Activated naive CD4-positive, alpha-beta T cell treated with anti-CD3 and anti-CD28 coated beads, Interleukin-2, amount 50 U/mL, for 16 hours (primary cell): ENCODE results near the gene GPSM3.

Experiments
- DNase-seq: peaks from one replicate; pipeline ENCODE4 v3.0.0-alpha.2; 2020

Gene GPSM3

DNA sequence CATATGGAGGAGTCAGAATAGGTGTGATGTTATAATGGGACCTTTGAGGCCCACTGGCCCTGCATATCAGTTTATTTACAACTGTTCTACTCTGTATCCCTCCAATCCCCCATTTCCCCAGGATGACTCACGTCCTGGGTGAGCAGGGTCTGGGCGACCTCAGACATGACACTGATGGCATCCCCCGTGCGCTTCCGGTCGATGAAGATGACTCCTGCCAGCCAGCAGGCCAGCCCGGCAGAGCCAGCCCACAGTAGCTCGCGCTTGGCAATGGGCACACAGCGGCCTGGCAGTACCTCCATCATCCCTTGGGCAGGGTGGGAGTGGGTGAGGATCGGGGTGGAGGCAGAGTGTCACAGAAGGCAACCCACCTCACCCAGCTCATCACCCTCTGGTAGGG is 22.1 kb downstream of the GPSM3 start:
- no peak for DNase-seq

DNA sequence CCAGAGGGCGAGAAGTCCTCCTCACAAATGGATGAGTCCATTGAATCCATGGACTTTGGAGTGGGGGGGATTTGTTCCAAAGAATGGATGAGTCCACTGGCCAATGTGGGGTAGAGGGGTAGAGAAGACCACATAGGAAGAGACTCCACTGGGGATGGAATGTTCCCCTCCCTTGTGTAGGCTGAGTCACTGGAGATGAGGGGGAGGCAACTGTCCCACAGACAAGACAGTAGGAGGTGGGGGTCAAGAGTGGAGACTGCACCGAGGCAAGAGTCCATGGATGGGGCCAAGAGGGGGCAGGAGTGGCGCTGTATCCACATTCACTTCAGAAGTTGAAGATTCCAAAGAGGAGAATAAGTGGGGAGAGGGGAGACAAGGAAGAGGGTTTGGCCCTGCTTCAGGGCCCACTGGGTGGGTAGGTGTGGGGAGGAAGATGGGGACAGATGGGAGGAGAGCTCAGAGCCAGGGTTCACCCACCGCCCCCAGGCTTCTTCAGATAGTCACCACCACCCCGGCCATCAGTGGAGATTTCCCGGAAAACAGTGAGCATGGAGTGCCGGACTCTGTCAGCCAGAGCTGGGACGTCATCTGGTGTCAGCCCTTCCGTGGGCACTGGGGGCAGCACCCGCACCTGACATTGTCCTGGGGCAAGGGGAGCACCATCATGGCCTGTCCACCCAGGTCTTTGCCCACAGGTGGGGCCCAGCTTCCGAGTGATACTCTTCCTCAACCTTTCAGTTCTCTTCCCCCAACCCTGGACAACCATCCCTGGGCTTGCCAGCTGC is 23.4 kb downstream of the GPSM3 start:
- no peak for DNase-seq

DNA sequence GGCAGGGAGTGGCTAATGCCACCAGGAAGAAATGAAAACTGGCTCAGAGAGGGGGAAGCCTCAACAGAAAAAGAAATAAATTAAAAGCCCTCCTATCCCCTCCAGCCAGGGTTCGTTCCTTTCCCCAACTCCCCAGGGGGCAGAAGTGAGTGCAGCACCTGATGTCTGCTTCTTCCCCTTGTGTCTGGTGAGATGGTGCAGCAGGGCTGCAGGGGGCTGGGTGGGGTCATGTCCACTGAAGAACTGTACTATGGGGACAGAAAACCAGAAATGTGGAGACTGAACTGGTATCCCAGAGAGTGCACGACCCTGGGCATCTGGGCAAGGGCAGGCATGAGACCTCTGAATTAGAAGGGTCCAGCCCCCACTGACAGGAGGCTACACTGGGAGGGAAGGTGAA is 24.1 kb downstream of the GPSM3 start:
- DNase-seq = no peak

DNA sequence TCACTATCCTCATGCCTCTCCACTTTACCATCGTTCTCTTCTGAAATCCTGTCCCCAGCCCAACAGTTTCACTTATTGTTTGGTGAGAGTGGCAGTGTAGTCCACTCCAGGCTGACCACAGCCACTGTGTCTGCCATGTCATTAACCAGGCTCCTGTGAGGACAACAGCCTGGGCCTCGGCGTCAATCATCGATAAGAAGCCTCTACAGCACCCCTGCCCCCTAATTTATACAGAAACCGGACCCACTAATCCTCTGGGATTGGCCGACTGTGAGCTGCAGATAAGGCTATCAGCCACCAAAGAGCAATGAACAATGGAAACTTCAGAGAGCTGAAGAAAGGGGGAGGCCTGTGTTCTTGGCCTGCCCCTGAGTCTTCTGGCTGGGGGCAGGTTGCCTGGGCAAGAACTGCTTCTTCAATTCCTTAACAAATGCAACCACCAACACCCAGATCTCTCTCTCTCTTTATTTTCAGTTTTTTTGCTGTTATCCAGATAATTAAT is 24.6 kb downstream of the GPSM3 start:
- no peak for DNase-seq

DNA sequence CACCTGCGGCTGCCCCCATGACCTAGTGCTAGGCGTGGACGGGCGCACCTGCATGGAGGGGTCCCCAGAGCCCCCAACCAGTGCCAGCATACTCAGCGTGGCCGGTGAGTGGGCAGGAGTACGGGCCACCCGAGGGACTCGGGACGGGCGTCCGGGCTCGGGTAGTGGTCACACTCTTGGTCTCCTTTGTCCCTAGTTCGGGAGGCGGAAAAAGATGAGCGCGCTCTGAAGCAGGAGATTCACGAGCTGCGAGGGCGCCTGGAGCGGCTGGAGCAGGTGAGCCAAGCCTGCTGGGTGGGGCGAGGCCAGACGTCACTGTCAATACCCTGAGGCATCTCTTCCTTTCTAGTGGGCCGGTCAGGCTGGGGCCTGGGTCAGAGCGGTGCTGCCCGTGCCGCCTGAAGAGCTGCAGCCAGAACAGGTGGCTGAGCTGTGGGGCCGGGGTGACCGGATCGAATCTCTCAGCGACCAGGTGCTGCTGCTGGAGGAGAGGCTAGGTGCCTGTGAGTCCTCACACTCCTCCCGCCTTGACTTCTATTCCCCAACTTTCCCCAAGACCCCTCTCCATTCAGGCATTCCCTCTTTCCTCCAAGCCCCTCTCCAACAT is 25.2 kb downstream of the GPSM3 start:
- DNase-seq = no peak

DNA sequence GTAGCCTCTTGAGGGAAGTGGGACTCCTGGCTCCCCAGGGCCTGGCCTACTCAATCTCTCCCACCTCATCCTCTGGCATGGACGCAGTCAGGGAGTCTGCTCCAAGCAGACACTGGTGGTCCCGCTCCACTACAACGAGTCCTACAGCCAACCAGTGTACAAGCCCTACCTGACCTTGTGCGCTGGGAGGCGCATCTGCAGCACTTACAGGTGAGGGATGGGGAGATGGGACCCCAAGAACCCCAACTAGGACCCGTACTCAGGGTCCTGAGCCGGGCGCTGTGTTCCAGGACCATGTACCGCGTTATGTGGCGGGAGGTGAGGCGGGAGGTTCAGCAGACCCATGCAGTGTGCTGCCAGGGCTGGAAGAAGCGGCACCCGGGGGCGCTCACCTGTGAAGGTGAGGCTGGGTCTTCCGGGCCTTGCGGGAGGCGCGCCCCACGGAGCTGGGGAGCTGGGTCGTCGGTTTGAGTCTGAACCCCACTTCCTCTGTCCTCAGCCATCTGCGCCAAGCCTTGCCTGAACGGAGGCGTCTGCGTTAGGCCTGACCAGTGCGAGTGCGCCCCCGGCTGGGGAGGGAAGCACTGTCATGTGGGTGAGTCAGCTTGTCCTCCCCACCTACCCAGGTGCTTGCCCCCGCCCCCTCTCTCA is 25.9 kb downstream of the GPSM3 start:
- DNase-seq = no peak

DNA sequence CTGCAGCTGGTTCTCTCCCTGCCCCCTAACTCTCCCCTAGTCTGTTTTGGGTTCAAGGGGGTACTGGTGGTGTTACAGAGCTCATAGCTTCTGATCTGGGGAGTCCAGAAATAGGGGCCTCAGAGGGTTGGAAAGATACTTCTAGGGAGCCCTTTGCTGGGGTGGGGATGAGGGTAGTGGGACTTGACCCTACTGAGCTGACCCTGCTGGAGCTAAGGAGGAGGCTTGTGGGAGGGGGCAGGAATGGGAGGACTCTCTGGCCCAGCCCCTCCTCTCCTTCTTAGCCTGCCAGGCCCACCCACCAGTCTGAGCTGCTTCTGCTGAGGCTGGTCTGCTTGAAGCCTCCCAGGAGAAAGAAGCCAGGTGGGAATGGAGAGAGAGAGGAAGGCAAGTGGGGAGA is 28.1 kb downstream of the GPSM3 start, which contains the start of gene EGFL8:
TSS of gene EGFL8 (plus strand) at position 301 of the 400 bp plus-strand sequence. CDS start 1,571 bp downstream, outside the sequence.
- DNase-seq = no peak

DNA sequence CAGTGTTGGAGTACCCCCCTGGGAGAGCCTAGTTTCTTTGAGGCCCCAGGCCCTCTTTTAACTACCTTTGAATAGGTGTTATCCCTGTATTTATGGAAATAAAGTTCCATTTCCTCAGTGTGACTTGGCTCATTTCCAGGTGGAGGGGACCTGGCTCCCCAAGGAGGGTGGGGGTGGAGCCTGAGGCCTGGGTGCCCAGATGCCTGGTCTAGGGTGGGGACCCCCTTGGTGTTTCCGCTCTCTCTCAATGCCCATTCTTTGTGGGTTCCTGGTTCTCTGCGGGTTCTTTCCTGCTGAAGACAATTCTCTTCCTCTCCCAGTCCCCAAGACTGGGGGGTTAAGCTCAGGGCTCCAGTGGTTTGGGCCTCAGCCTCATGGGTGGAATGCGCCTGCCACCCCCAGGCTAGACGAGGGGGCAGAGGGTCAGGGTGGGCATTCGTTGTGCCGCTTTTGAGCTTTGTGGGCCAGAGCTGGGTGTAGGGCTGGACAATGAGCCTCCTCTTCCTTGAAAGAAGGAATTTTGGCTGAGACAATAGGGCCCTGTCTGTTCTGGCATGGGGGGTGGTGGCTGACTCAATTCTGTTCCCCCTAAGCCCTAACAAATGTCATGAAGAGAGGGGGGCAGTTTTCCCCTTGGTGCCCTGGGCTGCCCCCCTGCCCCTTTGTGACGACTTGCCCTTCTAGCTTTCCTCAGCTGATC is 28.7 kb downstream of the GPSM3 start:
- no peak for DNase-seq

DNA sequence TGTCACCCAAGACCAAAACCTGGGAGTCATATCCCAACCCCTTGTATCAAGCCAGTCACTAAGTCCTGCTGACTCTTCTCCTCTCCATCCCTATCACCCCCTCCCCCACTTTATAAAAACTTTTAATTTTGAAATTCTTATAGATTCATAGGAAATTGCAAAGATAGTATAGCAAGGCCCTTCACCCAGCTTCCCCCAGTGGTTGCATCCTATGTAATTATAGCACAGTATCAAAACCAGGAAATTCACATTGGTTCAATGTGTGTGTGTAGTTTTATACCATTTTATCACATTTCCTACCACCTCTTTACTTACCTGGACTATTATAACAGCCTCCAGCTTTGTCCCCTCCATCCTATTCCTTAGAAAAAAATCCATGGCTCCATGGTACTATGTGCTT is 34.4 kb downstream of the GPSM3 start:
- DNase-seq = no peak

DNA sequence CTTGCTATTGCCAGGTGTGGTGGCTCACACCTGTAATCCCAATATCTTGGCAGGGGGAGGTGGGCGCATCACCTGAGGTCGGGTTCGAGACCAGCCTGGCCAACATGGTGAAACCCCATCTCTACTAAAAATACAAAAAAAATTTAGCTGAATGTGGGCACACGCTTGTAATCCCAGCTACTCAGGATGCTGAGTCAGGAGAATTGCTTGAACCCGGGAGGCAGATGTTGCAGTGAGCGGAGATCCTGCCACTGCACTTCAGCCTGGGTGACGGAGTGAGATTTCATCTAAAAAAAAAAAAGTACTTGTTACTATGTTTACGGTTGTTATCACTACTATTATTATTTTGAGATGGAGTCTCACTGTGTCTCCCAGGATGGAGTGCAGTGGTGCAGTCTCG is 35.6 kb downstream of the GPSM3 start:
- DNase-seq = no peak

DNA sequence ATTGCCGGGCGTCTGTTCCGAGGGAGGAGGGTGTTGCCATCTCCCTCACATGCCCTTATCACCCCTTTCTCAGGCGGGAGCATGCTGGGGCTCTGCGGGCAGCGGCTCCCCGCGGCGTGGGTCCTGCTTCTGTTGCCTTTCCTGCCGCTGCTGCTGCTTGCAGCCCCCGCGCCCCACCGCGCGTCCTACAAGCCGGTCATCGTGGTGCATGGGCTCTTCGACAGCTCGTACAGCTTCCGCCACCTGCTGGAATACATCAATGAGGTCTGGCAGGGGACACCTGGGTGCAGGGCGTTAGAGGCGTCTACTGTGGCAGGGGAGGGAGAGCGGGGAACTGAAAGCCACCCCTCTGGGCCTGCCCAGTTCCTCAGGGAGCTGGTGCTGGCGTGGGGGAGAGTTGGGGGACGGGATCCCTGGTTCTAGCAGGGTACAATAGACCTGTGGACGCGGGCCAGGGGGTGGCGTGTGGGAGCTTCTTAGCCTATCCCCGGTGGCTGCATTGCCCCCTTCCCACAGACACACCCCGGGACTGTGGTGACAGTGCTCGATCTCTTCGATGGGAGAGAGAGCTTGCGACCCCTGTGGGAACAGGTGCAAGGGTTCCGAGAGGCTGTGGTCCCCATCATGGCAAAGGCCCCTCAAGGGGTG is 37.8 kb downstream of the GPSM3 start:
- peak; percentile 60 for DNase-seq

DNA sequence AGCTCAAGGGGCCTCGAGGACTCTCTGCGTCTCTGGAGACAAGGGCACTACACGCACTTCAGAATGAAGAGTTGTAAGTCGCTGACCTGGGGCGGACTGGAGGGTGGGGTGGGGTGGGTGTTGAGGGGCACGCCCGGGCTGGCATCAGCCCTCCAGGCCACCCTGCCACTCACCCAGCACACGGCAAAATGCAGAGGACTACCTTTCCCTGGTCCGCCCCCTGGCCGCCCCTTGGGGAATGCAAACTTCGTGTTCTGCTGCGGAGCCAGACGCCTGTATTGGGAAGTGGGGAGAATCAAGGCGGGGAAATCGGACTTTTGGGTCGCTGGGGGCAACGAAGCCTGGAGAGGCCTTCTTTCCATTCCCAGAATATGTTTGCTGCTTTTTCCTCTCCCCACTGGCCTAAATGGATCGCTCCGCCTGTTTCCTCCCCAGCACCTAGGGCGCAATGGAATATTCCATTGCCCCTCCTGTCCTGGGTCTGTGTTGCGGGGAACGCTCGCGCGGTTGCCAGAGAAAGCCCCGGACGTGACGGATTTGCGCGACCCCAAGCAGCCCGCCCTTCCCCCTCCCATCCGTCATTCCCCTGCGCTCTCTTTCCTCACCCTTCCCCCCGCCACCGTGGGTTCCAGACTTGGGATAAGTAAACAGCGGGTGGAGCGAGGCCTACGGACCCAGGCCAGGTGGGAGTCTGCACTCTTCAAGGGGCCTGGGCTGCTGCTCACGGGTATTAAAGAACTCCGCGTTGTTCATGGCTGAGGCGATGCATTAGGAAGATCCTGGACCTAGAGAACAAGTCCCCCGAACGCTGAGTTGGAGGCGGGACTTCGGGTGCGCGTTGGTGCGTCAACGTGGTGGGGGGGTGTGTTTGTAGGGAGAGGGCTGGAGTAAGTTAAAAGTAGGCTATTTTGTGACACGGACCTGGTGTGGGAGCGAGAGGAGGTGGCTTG is 38.6 kb downstream of the GPSM3 start, which contains the start of gene PPT2:
TSS of gene PPT2 (plus strand) at position 578 of the 950 bp plus-strand sequence. CDS start 454 bp downstream, outside the sequence.
- DNase-seq = peak; percentile 76

DNA sequence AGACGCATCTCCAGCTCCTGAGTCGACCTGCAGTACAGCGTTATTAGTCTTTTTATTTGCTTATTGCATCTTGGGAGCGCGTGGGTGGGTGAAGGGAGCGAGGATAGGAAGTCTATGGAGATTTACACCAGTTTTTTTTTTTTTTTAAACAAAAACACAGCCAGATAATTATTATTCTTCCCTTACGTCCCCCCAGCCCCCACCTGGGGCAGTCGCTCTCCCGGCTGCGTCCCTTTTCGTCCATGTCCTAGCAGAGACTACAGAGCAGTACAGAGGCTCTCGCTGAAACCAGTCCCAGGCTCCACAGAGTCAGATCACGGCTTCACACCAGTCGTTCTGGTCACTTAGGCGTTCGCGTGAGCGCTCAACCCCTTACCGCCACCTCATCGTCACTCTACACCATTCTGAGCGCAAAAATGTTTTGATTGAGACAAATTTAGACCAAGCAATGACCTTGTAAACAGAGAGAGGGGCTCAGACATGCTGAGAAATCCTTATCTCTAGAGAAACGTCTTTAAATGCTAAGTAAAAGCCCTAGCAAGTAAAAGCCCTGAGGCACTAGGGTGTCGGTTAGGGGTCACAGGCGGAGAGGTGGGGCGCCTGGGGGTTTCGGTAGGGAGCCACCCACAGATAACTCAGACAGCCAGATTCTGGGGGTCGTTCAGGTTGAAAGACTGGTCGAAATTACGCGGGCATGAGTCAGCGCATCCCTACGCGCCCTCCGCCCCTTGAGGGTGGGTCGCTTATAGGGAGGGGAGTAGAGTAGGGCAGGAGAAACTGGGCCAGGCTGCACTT is 39.5 kb downstream of the GPSM3 start:
- no peak for DNase-seq

DNA sequence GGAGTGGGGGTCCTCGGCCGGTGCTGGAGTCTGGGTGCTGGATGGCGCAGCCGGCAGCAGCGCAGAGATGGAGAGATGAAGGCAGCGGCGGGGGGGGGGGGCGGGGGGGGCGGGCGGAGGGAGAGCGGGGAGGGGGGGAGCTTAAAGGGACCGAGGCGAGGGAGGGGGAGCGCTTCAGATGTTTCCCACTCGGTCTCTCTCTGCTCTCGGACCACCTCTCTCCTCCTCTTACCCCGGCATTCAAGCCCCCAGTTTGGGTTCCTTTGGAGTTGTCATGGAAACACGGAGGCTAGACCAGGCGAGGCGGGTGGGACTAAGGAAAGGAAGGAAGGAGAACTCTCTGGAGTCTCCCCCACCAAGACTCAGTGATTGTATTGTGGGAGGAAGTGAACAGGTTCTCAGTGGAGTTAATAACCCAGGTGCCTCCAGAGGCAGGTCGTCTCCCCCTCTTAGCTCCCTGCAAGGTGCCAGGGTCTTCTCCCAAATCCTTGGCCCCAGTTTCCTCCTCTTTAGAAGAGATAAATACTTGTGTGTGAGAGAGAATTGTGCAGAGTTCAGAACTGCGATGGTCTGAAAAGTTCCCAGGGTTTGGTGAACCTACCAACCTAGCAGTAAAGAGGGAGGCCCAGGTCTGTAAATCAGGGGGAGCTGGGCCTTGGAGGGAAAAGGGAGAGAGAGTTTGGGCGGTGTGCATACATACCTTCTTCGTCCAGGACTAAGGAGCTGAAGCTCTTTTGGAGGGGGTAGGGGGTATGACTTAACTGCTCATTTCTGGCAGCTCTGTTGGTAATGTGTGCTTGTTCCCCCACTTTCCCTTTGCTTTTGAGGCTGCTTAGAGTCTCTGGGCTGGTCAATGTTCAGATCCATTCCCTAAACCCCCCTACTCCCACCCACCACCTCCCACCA is 40.3 kb downstream of the GPSM3 start, which contains the start of gene PRRT1:
TSS of gene PRRT1 (minus strand) at position 77 of the 906 bp plus-strand sequence. CDS start 112 bp downstream, outside the sequence.
- DNase-seq = no peak

DNA sequence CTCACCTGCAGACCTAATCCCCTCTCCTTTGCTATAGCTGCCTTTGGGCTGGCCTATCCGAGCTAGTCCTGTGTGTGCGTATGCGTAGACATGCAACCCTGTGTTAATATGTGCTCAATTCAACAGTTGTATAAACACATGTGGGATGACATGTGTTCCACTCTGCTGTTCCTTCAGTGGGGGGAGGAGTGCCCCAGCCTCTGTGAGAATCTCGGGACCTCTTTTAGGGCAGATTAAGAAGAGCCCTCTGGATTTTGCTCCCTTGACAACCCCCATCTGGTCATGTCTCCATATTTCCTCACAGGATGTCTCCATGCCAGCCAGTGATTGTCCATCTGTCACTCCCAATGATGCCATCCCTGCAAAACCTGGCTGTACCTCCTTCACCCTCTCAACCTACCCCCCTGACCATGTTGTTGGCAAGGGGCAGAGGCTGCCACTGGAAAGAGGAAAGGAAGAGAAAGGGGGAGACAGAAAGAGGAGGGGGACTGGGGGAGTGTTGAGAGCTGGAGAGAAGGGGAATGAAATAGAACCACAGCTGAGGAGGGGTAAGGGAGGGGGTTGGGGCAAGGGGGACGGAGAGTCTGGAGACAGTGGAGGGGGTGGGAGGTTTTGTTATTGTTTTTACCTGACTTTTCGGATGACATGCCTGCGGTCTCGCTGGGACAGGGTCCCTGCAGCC is 41.1 kb downstream of the GPSM3 start:
- no peak for DNase-seq

DNA sequence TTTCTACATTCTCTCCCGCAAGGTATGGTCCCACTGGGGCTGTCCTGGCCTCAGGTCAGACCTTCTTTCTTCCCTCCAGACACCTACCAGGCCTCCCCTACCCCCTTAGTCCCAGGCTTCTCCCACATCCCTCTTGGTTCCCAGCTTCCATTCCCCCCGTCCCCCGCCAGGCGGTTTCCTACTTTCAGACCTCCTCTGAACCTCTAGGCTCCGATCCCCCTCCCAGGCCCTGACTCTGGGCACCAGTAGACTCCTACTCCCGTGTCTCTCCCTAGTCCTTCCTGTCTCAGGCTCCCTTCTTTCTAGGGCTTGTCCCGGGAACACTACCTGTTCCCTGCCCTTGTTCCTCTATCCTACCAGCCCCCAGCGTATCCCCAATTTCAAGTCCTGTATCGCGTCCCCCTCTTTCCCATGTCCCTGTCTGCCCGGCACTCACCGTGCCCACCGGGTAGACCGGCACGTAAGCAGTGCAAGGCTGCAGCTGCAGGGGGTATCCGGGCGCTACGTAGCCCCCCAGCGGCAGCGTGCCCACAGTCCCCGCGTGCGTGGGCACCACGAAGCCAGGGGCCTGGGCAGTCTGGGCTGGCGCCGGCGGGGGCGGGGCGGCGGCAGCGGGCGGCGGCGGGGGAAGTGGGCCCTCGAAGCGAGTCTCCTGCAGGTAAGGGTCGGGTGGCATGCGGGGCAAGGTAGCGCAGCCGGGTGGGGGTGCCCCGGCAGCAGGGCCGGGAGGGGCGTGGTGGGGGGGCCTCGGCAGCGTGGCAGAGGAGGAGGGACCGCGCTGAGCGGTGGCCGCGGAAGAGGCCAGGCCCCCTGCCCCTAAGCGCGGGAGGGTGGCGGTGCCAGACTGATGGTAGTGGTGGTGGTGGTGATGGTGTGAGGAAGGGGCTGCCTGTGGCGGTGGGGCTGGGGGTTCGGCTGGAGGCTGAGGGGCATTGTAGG is 42.2 kb downstream of the GPSM3 start:
- DNase-seq = no peak

DNA sequence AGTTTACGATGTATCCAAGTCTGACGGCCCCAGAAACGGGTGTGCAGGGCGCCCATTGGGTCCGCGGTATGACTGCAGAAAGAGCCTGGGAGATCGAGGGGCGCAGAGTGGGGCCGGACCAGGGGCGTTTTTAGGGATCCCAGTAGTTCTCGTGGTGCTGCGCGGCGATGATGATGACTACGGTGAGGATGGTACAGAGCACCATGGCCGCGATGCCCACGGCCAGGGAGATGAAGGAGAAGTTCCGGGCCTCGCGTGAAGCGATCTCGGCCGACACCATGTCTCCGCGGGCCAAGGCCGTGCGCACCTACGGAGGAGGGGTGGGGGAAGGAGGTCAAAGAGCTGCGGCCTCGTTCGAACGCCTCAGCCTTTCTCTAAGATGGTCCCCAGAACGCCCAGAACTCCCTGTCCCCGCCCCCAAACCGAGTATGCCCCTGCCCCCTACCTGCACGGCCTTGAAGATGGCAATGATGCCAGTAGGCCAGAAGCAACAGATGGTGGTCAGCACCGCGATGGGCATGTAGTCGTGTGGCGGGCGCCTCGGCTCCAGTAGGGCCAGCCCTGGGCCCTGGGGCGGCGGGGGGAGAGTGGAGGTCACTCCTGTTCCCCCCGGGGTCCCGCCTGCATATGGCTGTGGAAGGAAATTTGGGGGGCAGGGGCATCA is 43.2 kb downstream of the GPSM3 start:
- no peak for DNase-seq
